DMS 273 (cell line): Measurements from ENCODE around the gene DUSP19.
A peak's percentile ranks its signal among the peaks of the same experiment; 100 is the strongest.

ENCODE experiments used
- DNase-seq: peaks from one replicate; lab custom pipeline; 2025; ENCODE audit not compliant: unreplicated experiment; lab: John Stamatoyannopoulos, UW

The DUSP19 gene

DNA sequence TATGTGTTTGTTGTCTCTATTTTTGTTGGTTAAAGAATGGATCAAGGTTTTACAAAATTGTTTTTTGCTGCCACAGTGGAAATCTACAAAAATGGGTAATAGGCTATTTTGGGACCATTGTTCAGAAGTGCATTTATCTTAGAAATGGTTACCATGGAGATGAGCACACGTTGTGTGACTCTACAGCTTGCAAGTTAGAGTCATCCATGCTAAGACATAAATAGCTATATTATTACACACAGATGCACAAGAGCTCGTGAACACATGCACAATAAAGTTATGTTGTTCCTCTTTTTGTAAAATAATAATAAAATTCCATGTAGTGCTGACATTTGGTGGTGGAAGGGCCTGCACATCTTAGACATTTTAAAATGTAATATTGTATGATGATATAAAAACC lies 15.5 kb upstream of the DUSP19 start:
- DNase-seq = peak; percentile 11

DNA sequence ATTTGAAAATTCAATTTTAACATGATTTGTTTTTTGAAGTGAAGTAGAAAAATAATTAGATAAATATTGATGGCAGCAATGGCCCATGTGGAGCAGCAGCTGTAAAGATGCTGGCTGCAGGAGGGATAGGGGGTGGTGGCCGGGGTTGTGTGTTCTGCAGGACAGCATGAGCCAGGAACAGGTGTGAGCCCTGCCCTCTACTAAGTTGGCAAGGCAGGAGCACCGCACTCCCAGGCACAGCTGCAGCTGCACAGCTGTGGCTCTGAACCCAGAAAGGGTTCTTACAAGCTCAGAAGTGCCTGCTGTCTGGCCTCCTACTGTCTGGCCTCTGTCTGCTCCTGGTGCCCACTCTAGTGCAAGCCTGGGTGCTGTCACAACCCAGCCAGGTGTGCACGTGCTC lies 10.0 kb upstream of the DUSP19 start:
- no peak for DNase-seq

- no peak for DNase-seq
Measured at GRCh38 chr2:183069174-183069573, 9.4 kb upstream of the DUSP19 start.

GRCh38 chr2:183070942-183071844 lies 7.4 kb upstream of the DUSP19 start:
- DNase-seq = peak; percentile 8

DNA sequence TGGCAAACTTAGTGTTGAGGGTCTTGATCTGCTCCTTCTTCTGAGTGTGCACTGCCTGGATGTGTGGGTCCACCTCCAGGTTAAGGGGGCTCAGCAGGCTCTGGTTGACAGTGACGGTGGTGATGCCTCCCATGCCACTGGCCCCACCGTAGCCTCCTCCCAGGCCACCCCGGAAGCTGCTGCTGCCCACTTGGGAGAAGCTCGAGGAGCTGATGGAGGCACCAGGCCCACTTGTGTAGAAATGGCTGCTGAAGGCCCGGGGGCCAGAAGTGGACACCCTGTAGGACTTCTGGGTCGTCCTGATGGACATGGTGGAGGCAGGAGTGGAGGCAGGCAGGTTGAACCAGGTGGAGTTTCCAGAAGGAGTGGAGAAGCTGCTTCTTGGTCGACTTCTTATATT lies 6.4 kb upstream of the DUSP19 start:
- no peak for DNase-seq

DNA sequence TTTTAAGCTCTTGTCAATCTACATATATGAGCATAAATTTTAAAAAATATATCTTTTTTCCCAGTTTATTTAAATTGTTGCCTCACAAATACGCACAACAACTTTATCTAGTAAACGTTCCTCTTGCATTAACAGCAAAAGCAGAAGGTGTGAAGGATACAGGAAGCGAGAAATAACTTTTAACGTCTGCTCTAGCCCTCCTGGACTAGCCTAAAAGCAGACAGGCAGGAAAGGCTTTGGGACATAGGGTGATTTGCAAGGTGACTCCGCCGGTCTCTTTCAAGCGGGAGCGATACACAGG lies 434 bp upstream of the DUSP19 start:
- DNase-seq = peak; percentile 80

- peak; percentile 80 for DNase-seq
Measured at GRCh38 chr2:183079139-183079775, 710 bp downstream of the DUSP19 start.

- DNase-seq = peak; percentile 33
Measured at GRCh38 chr2:183081911-183082310, 3.4 kb downstream of the DUSP19 start.

DNA sequence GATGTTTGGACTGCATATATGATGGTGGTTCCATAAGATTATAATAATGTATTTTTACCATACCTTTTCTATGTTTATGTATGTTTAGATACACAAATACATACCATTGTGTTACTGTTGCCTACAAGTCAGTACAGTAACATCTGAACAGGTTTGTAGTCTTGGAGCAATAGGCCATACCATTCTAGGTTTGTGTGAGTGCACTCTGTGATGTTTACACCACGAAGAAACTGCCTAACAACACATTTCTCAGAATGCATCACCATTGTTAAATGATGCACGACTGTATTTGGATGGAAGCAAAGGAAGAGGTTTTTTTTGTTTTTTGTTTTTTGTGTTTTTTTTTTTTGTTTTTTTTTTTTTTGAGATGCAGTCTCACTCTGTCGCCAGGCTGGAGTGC lies 9.5 kb downstream of the DUSP19 start:
- DNase-seq = no peak

DNA sequence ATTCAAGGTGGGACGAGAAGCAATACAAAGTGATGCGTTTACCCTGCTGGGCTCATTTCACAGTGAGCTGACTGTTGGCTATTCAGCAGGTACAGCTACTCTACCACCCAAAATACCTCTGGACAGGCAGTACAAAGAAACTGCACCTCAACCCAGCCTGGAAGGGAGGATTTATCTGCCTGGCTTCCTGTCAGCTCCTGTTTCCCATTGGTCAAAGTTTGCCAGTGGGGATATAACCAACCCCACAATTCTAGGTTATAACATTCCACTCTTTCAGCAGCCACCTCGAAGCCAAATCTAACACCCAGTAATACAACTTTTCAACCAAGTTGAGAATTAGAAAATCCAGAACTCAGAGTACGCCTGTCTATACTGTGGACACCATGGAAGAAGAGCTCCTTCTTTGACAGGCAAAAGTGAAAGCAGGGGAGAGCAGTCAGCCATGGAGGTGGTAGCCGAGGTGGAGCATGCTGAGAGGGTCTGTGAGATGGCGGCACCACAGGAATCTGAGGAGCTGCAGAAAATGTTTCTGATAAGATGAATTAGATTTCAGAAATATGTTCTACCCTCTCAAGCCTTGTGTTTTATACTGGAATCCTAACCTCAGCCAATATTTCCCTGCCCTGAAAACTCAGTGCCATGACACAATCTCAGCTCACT lies 10.8 kb downstream of the DUSP19 start:
- no peak for DNase-seq

- no peak for DNase-seq
Measured at GRCh38 chr2:183091318-183091953, 12.9 kb downstream of the DUSP19 start.

DNA sequence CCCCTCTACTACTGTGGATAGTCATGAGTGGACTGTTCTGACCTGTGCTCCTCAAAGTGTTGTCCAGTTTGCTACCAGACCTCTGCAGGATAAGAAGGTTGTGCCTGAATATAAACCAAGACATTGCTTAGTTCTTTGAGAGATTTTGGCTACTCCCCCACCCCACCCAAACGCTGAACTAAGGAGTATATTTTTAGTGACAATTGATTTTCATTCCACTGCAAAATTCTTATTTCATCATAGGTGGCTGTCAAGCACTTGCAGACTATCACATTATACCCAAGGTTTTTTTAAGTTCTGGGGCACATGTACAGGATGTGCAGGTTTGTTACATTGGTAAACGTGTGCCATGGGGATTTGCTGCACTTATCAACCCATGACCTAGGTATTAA lies 13.4 kb downstream of the DUSP19 start:
- no peak for DNase-seq

DNA sequence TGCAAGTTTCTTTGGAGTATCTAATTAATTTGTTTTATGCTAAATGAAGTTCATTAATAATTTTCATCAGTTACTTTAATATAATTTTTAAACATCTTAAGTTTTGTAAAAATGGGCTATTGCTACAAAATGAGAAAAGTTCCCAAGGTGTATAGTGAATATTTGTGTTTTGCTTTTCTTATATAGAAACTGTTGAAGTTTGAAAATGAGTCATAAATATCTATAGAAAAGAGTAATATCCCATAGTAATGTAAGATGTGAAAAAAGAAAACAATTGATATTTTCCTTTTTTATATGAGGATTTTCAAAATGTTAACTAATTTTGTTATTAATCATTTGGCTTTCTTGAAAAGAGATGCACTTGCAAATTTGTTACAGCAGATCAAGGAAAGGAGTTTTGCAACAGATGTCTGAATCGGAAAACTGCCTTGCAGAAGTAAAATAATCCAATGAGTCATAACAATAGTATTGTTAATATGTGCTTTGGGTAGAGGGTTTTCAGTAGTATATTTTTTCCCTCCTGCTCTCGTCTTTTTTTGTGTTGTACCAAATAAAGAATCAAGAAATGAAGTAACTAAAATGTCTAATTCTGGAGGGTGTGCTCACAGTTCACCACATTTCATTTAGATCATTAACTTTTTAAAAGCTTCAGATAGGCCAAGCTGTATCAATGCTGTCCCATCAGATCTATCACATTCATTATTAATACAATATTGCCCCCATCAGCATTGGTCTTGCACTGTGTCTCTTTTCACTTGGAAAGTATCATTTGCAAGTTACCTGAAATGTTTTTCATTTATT lies 15.5 kb downstream of the DUSP19 start:
- peak; percentile 13 for DNase-seq

- no peak for DNase-seq
Measured at GRCh38 chr2:183105402-183106134, 27.0 kb downstream of the DUSP19 start.

GRCh38 chr2:183112577-183112976 lies 34.0 kb downstream of the DUSP19 start:
- no peak for DNase-seq

GRCh38 chr2:183113630-183114029 lies 35.1 kb downstream of the DUSP19 start:
- no peak for DNase-seq

GRCh38 chr2:183117226-183117625 lies 38.7 kb downstream of the DUSP19 start:
- DNase-seq = no peak

DNA sequence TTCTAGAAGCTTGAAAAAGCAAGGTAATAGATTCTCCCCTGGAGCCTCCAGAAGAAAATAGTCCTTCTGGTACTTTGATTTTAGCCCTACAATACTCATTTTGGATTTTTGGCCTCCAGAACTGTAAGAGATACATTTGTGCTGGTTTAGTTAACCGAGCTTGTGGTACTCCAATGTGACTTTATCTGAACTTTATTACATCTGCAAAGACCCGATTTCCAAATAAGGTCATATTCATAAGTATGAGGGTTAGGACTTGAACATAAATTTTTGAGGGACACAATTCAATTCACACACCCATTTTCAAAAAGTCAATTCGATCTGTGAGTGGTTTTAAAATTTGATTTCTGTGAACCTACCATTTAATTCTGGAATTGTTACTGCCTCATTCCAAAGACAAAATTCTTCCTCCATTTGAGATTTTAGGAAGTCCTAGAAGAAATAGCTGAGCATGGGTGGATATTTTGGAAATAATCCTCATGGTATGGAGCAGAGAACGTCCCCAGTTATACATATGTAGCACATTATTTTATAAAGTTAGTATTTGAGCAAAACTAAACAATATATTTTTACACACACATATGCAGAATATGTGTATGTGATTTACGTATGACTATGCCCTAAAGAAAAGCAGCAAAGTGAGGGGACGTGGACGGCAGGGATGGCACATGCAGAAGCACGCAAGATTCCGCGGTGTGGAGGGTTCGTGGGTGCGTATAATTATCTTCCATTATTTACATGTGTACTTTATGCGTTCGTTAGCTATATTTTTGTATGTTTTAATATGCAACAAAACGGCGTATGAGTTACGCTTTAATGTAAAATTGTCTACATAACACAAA lies 44.8 kb downstream of the DUSP19 start:
- DNase-seq = peak; percentile 61

GRCh38 chr2:183123959-183124221 lies 45.3 kb downstream of the DUSP19 start:
- DNase-seq = no peak
